Stimulated activated CD8-positive, alpha-beta memory T cell treated with anti-CD3 and anti-CD28 coated beads, Interleukin-12 subunit alpha, Interleukin-12 subunit beta, amount 100 ng/mL, for 1 hour (primary cell): ENCODE data around the gene NLK.
"Not testable (repeated sequence)": the region's sequence is repeated elsewhere in the genome, so short reads cannot be mapped to it uniquely, and the experiment has no call there.

ENCODE experiments used
- DNase-seq: peaks from one replicate; pipeline ENCODE4 v3.0.0-alpha.2; 2020; ENCODE audit warnings: low read depth

Gene NLK

GRCh38 chr17:28042657-28042720, at the start of gene NLK:
NLK (plus strand) TSS chr17:28042677; CDS start chr17:28042874, 197 bp downstream.
- no peak for DNase-seq

DNA sequence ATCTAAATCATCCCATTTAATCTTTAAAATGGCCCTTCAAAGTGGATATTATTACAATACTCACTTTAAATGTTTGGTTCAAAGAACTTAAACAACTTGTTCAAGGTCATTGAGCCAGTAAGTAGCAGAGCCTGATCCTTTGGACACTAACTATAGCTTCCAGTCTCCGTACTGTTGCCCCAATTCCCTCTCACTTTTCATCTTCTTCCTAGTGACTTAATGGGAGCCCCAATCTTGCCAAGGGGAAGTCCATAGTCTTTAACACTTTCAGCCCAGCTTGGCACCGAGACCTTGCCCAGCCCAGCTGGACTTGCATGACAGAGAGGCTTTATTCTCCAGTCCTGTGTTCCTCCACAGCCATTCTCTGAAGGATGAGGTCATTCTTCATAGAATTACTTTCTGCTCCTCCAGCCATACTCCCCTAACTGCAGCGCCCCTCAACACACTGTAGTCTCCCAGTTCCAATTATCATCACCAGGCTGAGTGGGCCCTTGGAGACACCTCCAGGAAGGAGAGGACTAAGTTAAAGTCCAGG, 49.2 kb upstream of the NLK start:
- DNase-seq, result no peak

- DNase-seq, result no peak
Observed at GRCh38 chr17:27993723-27994310, 48.7 kb upstream of the NLK start.

- DNase-seq, result no peak
Observed at GRCh38 chr17:27994586-27994985, 47.9 kb upstream of the NLK start.

DNA sequence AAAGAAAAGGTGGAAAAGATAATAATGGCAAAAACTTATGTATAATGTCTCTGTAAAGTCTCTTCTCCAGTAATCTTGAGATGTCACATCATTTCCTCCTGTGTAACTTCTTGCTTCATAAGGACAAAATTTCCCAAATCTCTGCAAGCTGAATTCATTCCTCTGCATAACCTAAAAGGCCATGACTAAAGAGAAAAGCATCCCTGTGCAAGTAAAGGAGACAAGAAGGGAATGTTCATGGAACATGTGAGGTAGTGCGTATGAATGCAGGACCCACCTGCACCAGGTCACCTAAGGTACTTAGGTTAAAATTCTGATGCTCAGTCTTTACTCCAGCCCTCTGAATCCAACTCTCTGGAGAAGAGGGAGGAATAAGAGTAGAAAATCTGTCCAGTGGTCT, 46.9 kb upstream of the NLK start:
- DNase-seq, result no peak

DNA sequence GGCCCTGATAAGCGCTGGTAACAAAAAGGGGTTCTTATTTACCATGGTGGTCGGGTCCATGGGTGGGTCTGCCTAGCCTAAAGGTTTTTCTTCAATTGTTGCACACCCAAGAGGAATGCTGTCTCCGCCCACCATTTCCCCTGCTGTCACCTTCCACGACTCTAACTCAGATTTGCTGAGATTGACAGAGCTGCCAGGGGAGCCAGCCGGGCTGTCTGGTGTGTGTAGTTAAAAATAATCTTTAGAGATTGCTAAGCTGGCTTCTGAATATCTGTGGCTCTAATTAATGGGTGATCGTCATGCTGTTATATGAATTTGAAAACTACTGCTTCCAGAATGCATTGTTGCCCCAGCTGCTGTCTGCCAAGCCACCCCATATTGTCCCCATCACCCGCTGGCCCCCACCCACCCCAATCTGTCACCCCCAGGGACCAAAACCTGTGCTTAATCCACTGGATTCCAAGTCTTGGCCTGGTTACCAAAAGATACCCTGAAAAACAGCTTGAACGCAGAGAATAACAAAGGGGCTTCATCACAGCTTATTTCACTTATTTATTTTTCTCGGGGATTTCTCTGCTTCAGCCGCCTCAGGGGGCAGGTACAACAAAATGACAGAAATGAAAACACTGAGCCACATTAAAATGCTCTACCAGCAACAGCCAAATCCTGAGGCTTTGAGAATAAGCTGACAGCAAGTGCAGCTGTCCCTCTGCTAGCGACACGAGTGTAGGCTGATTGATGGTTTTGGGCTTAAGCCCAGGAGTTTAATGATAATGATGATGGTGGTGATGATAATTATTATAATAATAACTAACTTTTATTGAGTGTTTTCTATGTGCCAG, 46.1 kb upstream of the NLK start:
- DNase-seq, result no peak

DNA sequence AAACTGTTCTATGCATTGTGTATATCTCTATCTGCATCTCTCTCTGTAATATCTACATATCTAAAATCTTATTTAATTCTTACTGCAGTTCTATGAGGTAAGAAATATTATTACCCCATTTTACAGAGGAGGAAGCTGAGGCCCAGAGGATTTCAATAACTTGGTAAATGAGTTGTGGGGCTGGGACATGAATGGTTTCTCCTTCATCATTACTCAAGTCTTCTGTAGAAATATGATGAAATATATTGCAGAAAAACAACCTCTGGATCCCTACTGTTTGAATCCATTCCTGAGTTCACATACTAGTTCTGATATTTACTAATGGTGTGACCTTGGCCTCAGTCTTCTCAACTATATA, 45.5 kb upstream of the NLK start:
- no peak for DNase-seq

DNA sequence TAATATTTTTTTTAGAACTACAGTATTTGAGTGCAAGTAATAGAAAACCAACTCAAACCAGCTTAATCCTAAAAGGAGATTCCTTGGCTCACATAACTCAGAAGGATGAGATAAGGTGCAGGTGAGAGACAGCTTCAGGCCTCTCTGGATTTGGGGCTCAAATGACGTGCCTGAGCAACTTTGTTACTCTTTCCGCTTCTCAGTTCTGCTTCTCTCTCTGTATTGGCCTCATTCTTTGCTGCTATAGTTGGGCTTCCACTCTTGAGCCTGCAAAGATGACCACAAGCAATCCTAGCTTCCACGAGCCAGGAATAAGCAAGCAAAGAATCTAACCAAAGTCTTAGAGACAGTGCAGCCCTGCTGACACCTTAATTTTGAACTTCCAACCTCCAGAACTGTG, 45.0 kb upstream of the NLK start:
- DNase-seq, result no peak

- DNase-seq, result no peak
Observed at GRCh38 chr17:28001149-28001548, 41.3 kb upstream of the NLK start.

GRCh38 chr17:28004344-28004743, 38.1 kb upstream of the NLK start:
- no peak for DNase-seq

- not testable (repeated sequence) for DNase-seq
Observed at GRCh38 chr17:28007925-28008324, 34.6 kb upstream of the NLK start.

- DNase-seq, result no peak
Observed at GRCh38 chr17:28008513-28008912, 34.0 kb upstream of the NLK start.

- DNase-seq, result no peak
Observed at GRCh38 chr17:28010406-28010805, 32.1 kb upstream of the NLK start.

GRCh38 chr17:28018439-28019070, 23.9 kb upstream of the NLK start:
- no peak for DNase-seq

DNA sequence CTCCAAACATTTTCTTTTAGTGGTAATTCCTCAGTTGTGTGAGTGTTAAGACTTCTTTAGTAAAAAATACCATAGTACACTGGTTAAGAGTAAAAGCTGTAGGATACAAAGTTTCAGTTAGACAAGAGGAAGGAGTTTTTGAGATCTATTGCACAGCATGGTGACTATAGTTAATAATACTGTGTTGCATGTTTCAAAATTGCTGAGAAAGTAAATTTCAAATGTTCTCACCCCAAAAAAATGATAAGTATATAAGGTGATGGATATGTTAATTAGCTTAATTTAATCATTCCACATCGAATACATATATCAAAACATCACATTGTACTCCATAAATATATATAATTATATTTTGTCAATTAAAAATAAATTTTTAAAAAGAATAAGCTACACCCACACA, 22.0 kb upstream of the NLK start:
- DNase-seq, result no peak

- no peak for DNase-seq
Observed at GRCh38 chr17:28029044-28029443, 13.4 kb upstream of the NLK start.

DNA sequence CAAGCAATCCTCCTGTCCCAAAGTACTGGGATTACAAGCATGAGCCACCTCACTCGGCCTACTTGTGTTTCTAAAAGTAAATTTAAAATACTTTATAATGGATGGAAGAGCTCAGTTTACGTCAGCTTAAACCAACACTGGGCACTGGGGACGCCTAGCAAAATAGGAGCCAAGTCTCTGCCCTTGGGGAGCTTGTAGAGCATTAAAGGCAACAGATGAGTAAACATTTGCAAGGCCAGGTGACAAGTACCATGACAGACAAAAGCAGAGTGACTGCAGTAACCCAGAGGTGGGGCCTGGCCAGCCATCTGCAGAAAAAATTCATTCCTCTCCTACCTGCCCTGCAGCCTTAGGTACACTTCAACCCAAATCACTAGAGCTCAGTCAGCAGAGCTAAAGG, 12.1 kb upstream of the NLK start:
- DNase-seq, result no peak

GRCh38 chr17:28031174-28031573, 11.3 kb upstream of the NLK start:
- no peak for DNase-seq

DNA sequence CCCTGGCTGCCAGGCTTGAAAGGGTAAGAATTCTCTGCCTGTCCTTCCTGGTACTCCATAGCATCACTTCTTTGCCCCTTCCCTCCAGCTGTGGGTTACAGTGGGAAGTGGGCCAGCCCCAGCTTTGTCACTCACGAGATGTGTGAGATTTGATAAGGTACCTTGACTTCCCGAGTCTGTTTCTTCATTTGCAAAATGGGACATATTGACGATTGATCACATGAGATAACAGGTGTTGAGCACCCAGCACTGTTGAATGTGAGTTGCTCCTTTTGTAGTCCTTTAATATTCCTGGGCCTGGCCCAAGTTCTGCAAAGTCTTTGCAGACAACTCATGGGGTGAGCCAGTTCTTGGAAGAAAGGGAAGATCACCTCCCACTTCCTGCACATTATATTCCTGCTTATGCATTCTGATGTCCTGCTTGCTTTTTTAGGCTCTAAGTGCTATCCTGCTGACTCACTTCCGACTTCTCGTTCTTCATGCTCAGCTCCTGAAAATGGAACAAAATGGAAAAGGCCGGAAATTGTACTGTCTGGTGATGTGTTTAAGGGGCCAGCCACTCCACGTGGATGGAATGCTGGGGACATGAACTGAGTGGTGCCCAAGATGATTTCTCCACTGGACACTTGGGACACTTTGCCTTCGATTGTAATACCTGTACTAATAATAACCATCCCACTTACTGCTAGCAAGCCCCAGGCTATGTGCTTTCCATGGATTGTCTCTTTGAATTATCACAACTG, 8.3 kb upstream of the NLK start:
- DNase-seq, result no peak

DNA sequence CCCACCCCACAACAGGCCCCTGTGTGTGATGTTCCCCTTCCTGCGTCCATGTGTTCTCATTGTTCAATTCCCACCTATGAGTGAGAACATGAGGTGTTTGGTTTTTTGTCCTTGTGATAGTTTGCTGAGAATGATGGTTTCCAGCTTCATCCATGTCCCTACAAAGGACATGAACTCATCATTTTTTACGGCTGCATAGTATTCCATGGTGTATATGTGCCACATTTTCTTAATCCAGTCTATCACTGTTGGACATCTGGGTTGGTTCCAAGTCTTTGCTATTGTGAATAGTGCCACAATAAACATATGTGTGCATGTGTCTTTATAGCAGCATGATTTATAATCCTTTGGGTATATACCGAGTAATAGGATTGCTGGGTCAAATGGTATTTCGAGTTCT, 7.0 kb upstream of the NLK start:
- DNase-seq, result not testable (repeated sequence)

DNA sequence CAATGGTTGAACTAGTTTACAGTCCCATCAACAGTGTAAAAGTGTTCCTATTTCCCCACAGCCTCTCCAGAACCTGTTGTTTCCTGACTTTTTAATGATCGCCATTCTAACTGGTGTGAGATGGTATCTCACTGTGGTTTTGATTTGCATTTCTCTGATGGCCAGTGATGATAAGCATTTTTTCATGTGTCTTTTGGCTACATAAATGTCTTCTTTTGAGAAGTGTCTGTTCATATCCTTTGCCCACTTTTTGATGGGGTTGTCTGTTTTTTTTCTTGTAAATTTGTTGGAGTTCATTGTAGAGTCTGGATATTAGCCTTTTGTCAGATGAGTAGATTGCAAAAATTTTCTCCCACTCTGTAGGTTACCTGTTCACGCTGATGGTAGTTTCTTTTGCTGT, 6.6 kb upstream of the NLK start:
- not testable (repeated sequence) for DNase-seq

DNA sequence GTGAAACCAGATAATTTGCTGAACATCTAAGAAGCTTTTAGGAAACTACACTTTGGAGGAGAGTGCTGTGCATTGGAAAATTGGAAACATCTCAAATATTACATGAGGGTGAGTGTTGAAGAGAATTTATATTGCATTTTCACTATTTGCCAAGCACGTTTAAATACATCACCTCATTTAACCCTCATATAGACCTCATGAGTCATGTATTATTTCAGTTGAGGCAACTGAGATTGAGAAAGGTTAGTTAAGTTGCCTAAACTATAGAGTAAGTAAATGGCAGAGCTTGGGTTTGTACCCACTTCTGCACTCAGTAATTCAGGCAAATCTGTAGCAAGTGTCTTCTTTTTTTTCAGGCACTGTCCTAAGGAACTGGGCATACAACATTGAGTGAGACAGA, 3.7 kb upstream of the NLK start:
- no peak for DNase-seq

DNA sequence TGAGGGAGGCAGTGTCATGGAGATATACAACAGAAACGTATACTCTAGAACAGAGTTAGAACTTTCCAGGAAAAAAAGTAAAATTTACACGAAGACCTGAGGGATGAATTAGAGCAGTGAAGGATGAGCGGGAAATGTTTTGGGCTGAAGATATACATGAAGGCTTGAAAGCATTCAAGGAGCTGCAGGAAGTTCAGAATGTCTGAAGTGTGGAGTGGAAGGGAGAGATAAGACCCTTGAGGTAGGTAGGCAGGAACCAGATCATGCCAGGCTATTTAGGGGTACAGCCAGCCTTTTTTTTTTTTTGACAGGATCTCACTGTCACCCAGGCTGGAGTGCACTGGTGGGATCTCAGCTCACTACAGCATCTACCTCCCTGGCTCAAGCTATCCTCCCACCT, 3.2 kb upstream of the NLK start:
- no peak for DNase-seq
